ENCODE measurements around the gene UBE2G2. TPM values are rescaled to one million over a fixed set of nuclear protein-coding genes. Genes with fewer than 3 reads are reported as not detected.

The UBE2G2 gene
- polyA plus RNA-seq, 2 donors, result 28.1 to 30.4 TPM

- Histone ChIP-seq H3K4me3 (ENCODE audit: low read depth in 1 of 2, low read length in 2 of 2) (no peak overlapping the region), H3K9me3 (ENCODE audit: control insufficient read depth in 2 of 2, insufficient read depth in 1 of 2, low read depth in 1 of 2, low read length in 1 of 2) (peaks cover 0 to 3% of the 10 kb centered on the region in 2 donors), H3K27ac (ENCODE audit: low read depth in 2 of 2, low read length in 1 of 2) (no peak overlapping the region), H3K36me3 (ENCODE audit: control insufficient read depth in 2 of 2, insufficient read depth in 2 of 2, low read length in 1 of 2) (peaks cover 8 to 16% of the 10 kb centered on the region in 2 donors), H3K4me1 (ENCODE audit: control insufficient read depth in 2 of 2, insufficient read depth in 2 of 2, low read length in 1 of 2) (peaks cover 0 to 19% of the 10 kb centered on the region in 2 donors), H3K27me3 (ENCODE audit: control insufficient read depth in 1 of 2, insufficient read depth in 2 of 2, low read length in 2 of 2) (no peaks in the 10 kb centered on the region)
- 80% methylated on average over 8 to 11 of the region's 11 CpGs for WGBS, 2 donors
These were observed 34.7 kb downstream of the UBE2G2 start for GRCh38 chr21:44766818-44767354.

- H3K27me3 ChIP-seq (ENCODE audit: control insufficient read depth in 1 of 2, insufficient read depth in 2 of 2, low read length in 2 of 2), result no peaks in the 10 kb centered on the region
- peaks cover 0 to 21% of the 10 kb centered on the region in 2 donors for H3K4me1 ChIP-seq (ENCODE audit: control insufficient read depth in 2 of 2, insufficient read depth in 2 of 2, low read length in 1 of 2)
- WGBS, 2 donors, result 78 to 80% methylated on average over 24 of the region's 24 CpGs
- H3K4me3 ChIP-seq (ENCODE audit: low read depth in 1 of 2, low read length in 2 of 2), result no peak overlapping the region
- H3K36me3 ChIP-seq (ENCODE audit: control insufficient read depth in 2 of 2, insufficient read depth in 2 of 2, low read length in 1 of 2), result peaks cover 5 to 10% of the 10 kb centered on the region in 2 donors
- peaks cover 0 to 3% of the 10 kb centered on the region in 2 donors for H3K9me3 ChIP-seq (ENCODE audit: control insufficient read depth in 2 of 2, insufficient read depth in 1 of 2, low read depth in 1 of 2, low read length in 1 of 2)
- H3K27ac ChIP-seq (ENCODE audit: low read depth in 2 of 2, low read length in 1 of 2), result no peak overlapping the region
These were observed 35.4 kb downstream of the UBE2G2 start for GRCh38 chr21:44766014-44766817.

- Histone ChIP-seq H3K27ac (ENCODE audit: low read depth in 2 of 2, low read length in 1 of 2) (no peak overlapping the region), H3K36me3 (ENCODE audit: control insufficient read depth in 2 of 2, insufficient read depth in 2 of 2, low read length in 1 of 2) (peaks cover 0 to 4% of the 10 kb centered on the region in 2 donors), H3K4me1 (ENCODE audit: control insufficient read depth in 2 of 2, insufficient read depth in 2 of 2, low read length in 1 of 2) (peaks cover 0 to 21% of the 10 kb centered on the region in 2 donors), H3K9me3 (ENCODE audit: control insufficient read depth in 2 of 2, insufficient read depth in 1 of 2, low read depth in 1 of 2, low read length in 1 of 2) (peaks cover 0 to 3% of the 10 kb centered on the region in 2 donors), H3K27me3 (ENCODE audit: control insufficient read depth in 1 of 2, insufficient read depth in 2 of 2, low read length in 2 of 2) (no peaks in the 10 kb centered on the region), H3K4me3 (ENCODE audit: low read depth in 1 of 2, low read length in 2 of 2) (no peak overlapping the region)
- 27% methylated on average over 12 of the region's 12 CpGs for WGBS, 2 donors
These were observed 36.2 kb downstream of the UBE2G2 start for GRCh38 chr21:44765231-44766013.

DNA sequence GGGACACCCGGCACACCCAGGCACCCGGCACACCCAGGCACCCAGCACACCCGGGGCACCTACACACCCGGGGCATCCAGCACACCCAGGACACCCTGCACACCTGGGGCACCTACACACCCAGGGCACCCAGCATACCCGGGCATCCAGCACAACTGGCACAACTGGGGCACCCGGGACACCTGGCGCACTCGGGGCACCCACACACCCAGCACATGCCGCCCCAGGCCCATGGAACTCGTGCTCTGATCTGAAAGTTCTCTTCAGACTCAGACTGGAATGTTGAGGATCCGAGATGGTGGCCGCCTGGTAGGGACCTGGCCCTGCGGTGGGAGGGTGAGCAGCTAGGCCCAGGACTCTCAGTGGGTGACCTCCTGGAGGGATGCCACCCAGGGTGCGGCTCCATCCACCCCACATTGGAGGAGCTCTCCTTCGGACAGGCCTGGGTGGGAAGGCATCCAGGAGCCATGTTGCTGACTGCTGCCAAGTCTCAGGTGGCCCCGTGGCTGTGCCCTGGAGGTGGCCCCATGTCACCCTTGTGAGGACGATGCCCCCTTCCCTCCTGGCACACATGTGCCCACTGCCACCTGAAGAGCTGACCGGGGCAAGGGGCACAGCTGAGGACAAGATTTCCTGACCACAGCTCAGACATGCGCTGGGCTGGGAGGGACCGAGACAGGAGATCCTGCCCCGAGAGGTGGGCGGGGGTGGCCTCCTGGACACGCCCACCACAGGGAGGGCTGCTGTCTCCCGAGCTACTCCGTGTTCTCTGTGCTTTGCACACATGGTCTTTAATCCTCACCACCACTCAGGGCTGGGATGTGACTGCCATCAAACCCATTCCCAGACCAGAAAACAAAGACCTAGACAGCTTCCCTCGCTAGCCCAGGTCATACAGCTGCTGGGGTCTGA is 37.0 kb downstream of the UBE2G2 start:
- Histone ChIP-seq H3K36me3 (ENCODE audit: control insufficient read depth in 2 of 2, insufficient read depth in 2 of 2, low read length in 1 of 2) (peaks cover 0 to 2% of the 10 kb centered on the region in 2 donors), H3K27ac (ENCODE audit: low read depth in 2 of 2, low read length in 1 of 2) (no peak overlapping the region), H3K4me1 (ENCODE audit: control insufficient read depth in 2 of 2, insufficient read depth in 2 of 2, low read length in 1 of 2) (peaks cover 0 to 21% of the 10 kb centered on the region in 2 donors), H3K27me3 (ENCODE audit: control insufficient read depth in 1 of 2, insufficient read depth in 2 of 2, low read length in 2 of 2) (no peaks in the 10 kb centered on the region), H3K4me3 (ENCODE audit: low read depth in 1 of 2, low read length in 2 of 2) (no peak overlapping the region), H3K9me3 (ENCODE audit: control insufficient read depth in 2 of 2, insufficient read depth in 1 of 2, low read depth in 1 of 2, low read length in 1 of 2) (peaks cover 0 to 3% of the 10 kb centered on the region in 2 donors)
- WGBS, 2 donors, result 50 to 51% methylated on average over 25 to 26 of the region's 26 CpGs

GRCh38 chr21:44763451-44764318 is 37.9 kb downstream of the UBE2G2 start:
- Histone ChIP-seq H3K27ac (ENCODE audit: low read depth in 2 of 2, low read length in 1 of 2) (no peak overlapping the region), H3K4me3 (ENCODE audit: low read depth in 1 of 2, low read length in 2 of 2) (no peak overlapping the region), H3K27me3 (ENCODE audit: control insufficient read depth in 1 of 2, insufficient read depth in 2 of 2, low read length in 2 of 2) (no peaks in the 10 kb centered on the region), H3K36me3 (ENCODE audit: control insufficient read depth in 2 of 2, insufficient read depth in 2 of 2, low read length in 1 of 2) (no peaks in the 10 kb centered on the region), H3K4me1 (ENCODE audit: control insufficient read depth in 2 of 2, insufficient read depth in 2 of 2, low read length in 1 of 2) (peaks cover 0 to 21% of the 10 kb centered on the region in 2 donors), H3K9me3 (ENCODE audit: control insufficient read depth in 2 of 2, insufficient read depth in 1 of 2, low read depth in 1 of 2, low read length in 1 of 2) (peaks cover 0 to 3% of the 10 kb centered on the region in 2 donors)
- WGBS, 2 donors, result 47 to 56% methylated on average over 23 to 25 of the region's 25 CpGs

- Histone ChIP-seq H3K27me3 (ENCODE audit: control insufficient read depth in 1 of 2, insufficient read depth in 2 of 2, low read length in 2 of 2) (no peaks in the 10 kb centered on the region), H3K27ac (ENCODE audit: low read depth in 2 of 2, low read length in 1 of 2) (no peak overlapping the region)
- 42 to 53% methylated on average over 8 of the region's 8 CpGs for WGBS, 2 donors
These were observed 38.6 kb downstream of the UBE2G2 start for GRCh38 chr21:44763050-44763378.

GRCh38 chr21:44762221-44763049 is 39.2 kb downstream of the UBE2G2 start:
- Histone ChIP-seq H3K4me3 (ENCODE audit: low read depth in 1 of 2, low read length in 2 of 2) (no peak overlapping the region), H3K27ac (ENCODE audit: low read depth in 2 of 2, low read length in 1 of 2) (no peak overlapping the region), H3K27me3 (ENCODE audit: control insufficient read depth in 1 of 2, insufficient read depth in 2 of 2, low read length in 2 of 2) (no peaks in the 10 kb centered on the region), H3K9me3 (ENCODE audit: control insufficient read depth in 2 of 2, insufficient read depth in 1 of 2, low read depth in 1 of 2, low read length in 1 of 2) (peaks cover 0 to 3% of the 10 kb centered on the region in 2 donors), H3K36me3 (ENCODE audit: control insufficient read depth in 2 of 2, insufficient read depth in 2 of 2, low read length in 1 of 2) (no peaks in the 10 kb centered on the region), H3K4me1 (ENCODE audit: control insufficient read depth in 2 of 2, insufficient read depth in 2 of 2, low read length in 1 of 2) (peaks cover 0 to 21% of the 10 kb centered on the region in 2 donors)
- WGBS, 2 donors, result 74 to 80% methylated on average over 24 of the region's 24 CpGs

More at GRCh38 chr21:44763050-44763378, 38.6 kb downstream of the UBE2G2 start:
- H3K4me3 ChIP-seq (ENCODE audit: low read depth in 1 of 2, low read length in 2 of 2), result no peak overlapping the region
- H3K36me3 ChIP-seq (ENCODE audit: control insufficient read depth in 2 of 2, insufficient read depth in 2 of 2, low read length in 1 of 2), result no peaks in the 10 kb centered on the region
- H3K9me3 ChIP-seq (ENCODE audit: control insufficient read depth in 2 of 2, insufficient read depth in 1 of 2, low read depth in 1 of 2, low read length in 1 of 2), result peaks cover 0 to 3% of the 10 kb centered on the region in 2 donors
- peaks cover 0 to 21% of the 10 kb centered on the region in 2 donors for H3K4me1 ChIP-seq (ENCODE audit: control insufficient read depth in 2 of 2, insufficient read depth in 2 of 2, low read length in 1 of 2)

- Histone ChIP-seq H3K9me3 (ENCODE audit: control insufficient read depth in 2 of 2, insufficient read depth in 1 of 2, low read depth in 1 of 2, low read length in 1 of 2) (peaks cover 0 to 3% of the 10 kb centered on the region in 2 donors), H3K27ac (ENCODE audit: low read depth in 2 of 2, low read length in 1 of 2) (no peak overlapping the region), H3K27me3 (ENCODE audit: control insufficient read depth in 1 of 2, insufficient read depth in 2 of 2, low read length in 2 of 2) (no peaks in the 10 kb centered on the region), H3K4me1 (ENCODE audit: control insufficient read depth in 2 of 2, insufficient read depth in 2 of 2, low read length in 1 of 2) (peaks cover 0 to 21% of the 10 kb centered on the region in 2 donors), H3K36me3 (ENCODE audit: control insufficient read depth in 2 of 2, insufficient read depth in 2 of 2, low read length in 1 of 2) (no peaks in the 10 kb centered on the region), H3K4me3 (ENCODE audit: low read depth in 1 of 2, low read length in 2 of 2) (no peak overlapping the region)
- 69 to 70% methylated on average over 14 of the region's 14 CpGs for WGBS, 2 donors
These were observed 39.8 kb downstream of the UBE2G2 start for GRCh38 chr21:44761747-44762208.

Measured in esophagus (tissue), 2 donors.